Midbrain (tissue), 1 donor: ENCODE data around the gene PPM1E.
"Not testable (repeated sequence)": the region's sequence is repeated elsewhere in the genome, so short reads cannot be mapped to it uniquely, and the experiment has no call there.

Experiments
- DNase-seq: peaks from one replicate; lab custom pipeline; 2025; lab: John Stamatoyannopoulos, UW

PPM1E gene

GRCh38 chr17:58840820-58841612, 85.4 kb downstream of the PPM1E start:
- no peak for DNase-seq

- not testable (repeated sequence) for DNase-seq
These were observed 90.8 kb downstream of the PPM1E start for GRCh38 chr17:58846413-58846812.

GRCh38 chr17:58850106-58850505, 94.5 kb downstream of the PPM1E start:
- not testable (repeated sequence) for DNase-seq

- no peak for DNase-seq
These were observed 109.6 kb downstream of the PPM1E start for GRCh38 chr17:58865301-58865700.

GRCh38 chr17:58870747-58871146, 115.1 kb downstream of the PPM1E start:
- DNase-seq: no peak

- no peak for DNase-seq
These were observed 118.3 kb downstream of the PPM1E start for GRCh38 chr17:58873926-58874325.

- no peak for DNase-seq
These were observed 119.6 kb downstream of the PPM1E start for GRCh38 chr17:58875261-58875660.

- DNase-seq: no peak
These were observed 128.5 kb downstream of the PPM1E start for GRCh38 chr17:58884161-58884560.

GRCh38 chr17:58886514-58886913, 130.9 kb downstream of the PPM1E start:
- no peak for DNase-seq

- DNase-seq: no peak
These were observed 134.3 kb downstream of the PPM1E start for GRCh38 chr17:58889928-58890327.

- DNase-seq: no peak
These were observed 143.5 kb downstream of the PPM1E start for GRCh38 chr17:58899191-58899590.

- no peak for DNase-seq
These were observed 146.7 kb downstream of the PPM1E start for GRCh38 chr17:58902322-58902721.

- no peak for DNase-seq
These were observed 156.2 kb downstream of the PPM1E start for GRCh38 chr17:58911741-58912343.

GRCh38 chr17:58913552-58913951, 157.9 kb downstream of the PPM1E start:
- no peak for DNase-seq

GRCh38 chr17:58913971-58914769, 158.5 kb downstream of the PPM1E start:
- no peak for DNase-seq

GRCh38 chr17:58917228-58917627, 161.6 kb downstream of the PPM1E start:
- DNase-seq: no peak

- DNase-seq: no peak
These were observed 162.4 kb downstream of the PPM1E start for GRCh38 chr17:58918072-58918471.

GRCh38 chr17:58918884-58919283, 163.2 kb downstream of the PPM1E start:
- DNase-seq: no peak

- DNase-seq: no peak
These were observed 165.1 kb downstream of the PPM1E start for GRCh38 chr17:58920773-58921172.

- DNase-seq: no peak
These were observed 177.3 kb downstream of the PPM1E start for GRCh38 chr17:58932956-58933355.

- no peak for DNase-seq
These were observed 180.6 kb downstream of the PPM1E start for GRCh38 chr17:58936295-58936694.

- no peak for DNase-seq
These were observed 188.5 kb downstream of the PPM1E start for GRCh38 chr17:58944166-58944565.

GRCh38 chr17:58947411-58947810, 191.8 kb downstream of the PPM1E start:
- no peak for DNase-seq
